SK-N-SH treated with all-trans-retinoic acid at 6 μM for 48 hours (cell line): ENCODE results near the gene GPC5.

Source experiments
- ATAC-seq: fragments of 200-7000 bp; cut with Tn5 transposase; 3 replicates; pipeline ENCODE4 v1.9.1; 2020; ENCODE audit warnings: mild to moderate bottlenecking, moderate library complexity
- ARNTL ChIP-seq: fragments of 450-650 bp; formaldehyde crosslinking; IDR thresholded peaks from 2 replicates; pipeline ENCODE4 v1.5.0; 2020; ENCODE audit warnings: low read depth, mild to moderate bottlenecking, moderate library complexity, borderline replicate concordance
- BACH2 ChIP-seq: fragments of 250-450 bp; sonication (Bioruptor Pico); IDR thresholded peaks from 2 replicates; pipeline ENCODE4 v1.9.0; 2021; ENCODE audit warnings: mild to moderate bottlenecking, borderline replicate concordance
- CREB5 ChIP-seq: fragments of 250-450 bp; sonication (Bioruptor Pico); IDR thresholded peaks from 2 replicates; pipeline ENCODE4 v1.5.1; 2020; ENCODE audit warnings: low read depth, mild to moderate bottlenecking, moderate library complexity
- CSDC2 ChIP-seq: fragments of 250-450 bp; sonication (Bioruptor Pico); IDR thresholded peaks from 2 replicates; pipeline ENCODE4 v1.5.0; 2020; ENCODE audit warnings: mild to moderate bottlenecking, moderate library complexity
- CSRNP3 ChIP-seq: fragments of 250-450 bp; sonication (Bioruptor Pico); IDR thresholded peaks from 2 replicates; pipeline ENCODE4 v1.5.1; 2021; ENCODE audit warnings: mild to moderate bottlenecking, moderate library complexity
- GLIS3 ChIP-seq: fragments of 250-450 bp; sonication (Bioruptor Pico); IDR thresholded peaks from 2 replicates; pipeline ENCODE4 v1.5.0; 2020; ENCODE audit warnings: mild to moderate bottlenecking, moderate library complexity
- ISL1 ChIP-seq: fragments of 250-450 bp; sonication (Bioruptor Pico); IDR thresholded peaks from 2 replicates; pipeline ENCODE4 v2.1.2; 2022; ENCODE audit warnings: mild to moderate bottlenecking, moderate library complexity
- OSR1 ChIP-seq: fragments of 250-450 bp; sonication (Bioruptor Pico); IDR thresholded peaks from 2 replicates; pipeline ENCODE4 v1.8.0; 2022; ENCODE audit warnings: moderate library complexity, mild to moderate bottlenecking, inconsistent platforms
- POU6F1 ChIP-seq: fragments of 250-450 bp; sonication (Bioruptor Pico); IDR thresholded peaks from 2 replicates; pipeline ENCODE4 v1.8.0; 2021; ENCODE audit warnings: low read depth, mild to moderate bottlenecking, moderate library complexity, borderline replicate concordance
- PPARA ChIP-seq: fragments of 250-450 bp; sonication (Bioruptor Pico); IDR thresholded peaks from 2 replicates; pipeline ENCODE4 v1.5.0; 2020; ENCODE audit warnings: mild to moderate bottlenecking, borderline replicate concordance
- RARB ChIP-seq: fragments of 250-450 bp; sonication (Bioruptor Pico); IDR thresholded peaks from 2 replicates; pipeline ENCODE4 v1.8.0; 2021; ENCODE audit warnings: mild to moderate bottlenecking, moderate library complexity
- SNAI2 ChIP-seq: fragments of 250-450 bp; sonication (Bioruptor Pico); IDR thresholded peaks from 2 replicates; pipeline ENCODE4 v1.5.0; 2020; ENCODE audit warnings: mild to moderate bottlenecking, moderate library complexity
- TCF4 ChIP-seq: fragments of 250-450 bp; sonication (Bioruptor Pico); IDR thresholded peaks from 2 replicates; pipeline ENCODE4 v1.8.0; 2021; ENCODE audit warnings: mild to moderate bottlenecking, moderate library complexity, borderline replicate concordance
- TOX ChIP-seq: fragments of 250-450 bp; sonication (Bioruptor Pico); IDR thresholded peaks from 2 replicates; pipeline ENCODE4 v1.8.0; 2021; ENCODE audit warnings: mild to moderate bottlenecking, moderate library complexity, borderline replicate concordance
- ZFP30 ChIP-seq: fragments of 450-650 bp; formaldehyde crosslinking; IDR thresholded peaks from 2 replicates; pipeline ENCODE4 v1.5.0; 2022; ENCODE audit warnings: mild to moderate bottlenecking, moderate library complexity
- ZNF565 ChIP-seq: fragments of 450-650 bp; formaldehyde crosslinking; conservative IDR thresholded peaks from 2 replicates; pipeline ENCODE4 v1.5.0; 2020; ENCODE audit warnings: low read depth, mild to moderate bottlenecking, moderate library complexity
- ZNF70 ChIP-seq: fragments of 450-650 bp; formaldehyde crosslinking; IDR thresholded peaks from 2 replicates; pipeline ENCODE4 v1.5.0; 2020; ENCODE audit warnings: mild to moderate bottlenecking, moderate library complexity
- TF ChIP-seq, protein P1 (sequence below): fragments of 250-450 bp; sonication (Bioruptor Pico); IDR thresholded peaks from 2 replicates; pipeline ENCODE4 v1.5.0; 2020; ENCODE audit warnings: mild to moderate bottlenecking, moderate library complexity

Gene GPC5

GRCh38 chr13:92415781-92416180, 1017.4 kb downstream of the GPC5 start:
- TF ChIP-seq ZNF70 (CRISPR knock-in tag) (no peak), ARNTL (CRISPR knock-in tag) (no peak), GLIS3 (CRISPR knock-in tag) (no peak), OSR1 (CRISPR knock-in tag) (no peak), ZNF565 (CRISPR knock-in tag) (no peak), POU6F1 (CRISPR knock-in tag) (no peak), ISL1 (CRISPR knock-in tag) (no peak), CREB5 (CRISPR knock-in tag) (no peak), BACH2 (CRISPR knock-in tag) (no peak), SNAI2 (CRISPR knock-in tag) (no peak), RARB (CRISPR knock-in tag) (no peak), CSRNP3 (CRISPR knock-in tag) (no peak), TOX (CRISPR knock-in tag) (no peak), ZFP30 (CRISPR knock-in tag) (no peak)
- ATAC-seq, result no peak

GRCh38 chr13:92418818-92419412, 1020.5 kb downstream of the GPC5 start:
- ATAC-seq, result no peak

More at GRCh38 chr13:92418818-92419412, 1020.5 kb downstream of the GPC5 start:
- TF ChIP-seq ISL1 (CRISPR knock-in tag) (no peak), TCF4 (CRISPR knock-in tag) (no peak), OSR1 (CRISPR knock-in tag) (no peak), CSRNP3 (CRISPR knock-in tag) (no peak), POU6F1 (CRISPR knock-in tag) (no peak), CSDC2 (CRISPR knock-in tag) (no peak), BACH2 (CRISPR knock-in tag) (no peak), PPARA (CRISPR knock-in tag) (no peak), ZFP30 (CRISPR knock-in tag) (no peak), RARB (CRISPR knock-in tag) (no peak)
- TF ChIP-seq, protein P1, sequence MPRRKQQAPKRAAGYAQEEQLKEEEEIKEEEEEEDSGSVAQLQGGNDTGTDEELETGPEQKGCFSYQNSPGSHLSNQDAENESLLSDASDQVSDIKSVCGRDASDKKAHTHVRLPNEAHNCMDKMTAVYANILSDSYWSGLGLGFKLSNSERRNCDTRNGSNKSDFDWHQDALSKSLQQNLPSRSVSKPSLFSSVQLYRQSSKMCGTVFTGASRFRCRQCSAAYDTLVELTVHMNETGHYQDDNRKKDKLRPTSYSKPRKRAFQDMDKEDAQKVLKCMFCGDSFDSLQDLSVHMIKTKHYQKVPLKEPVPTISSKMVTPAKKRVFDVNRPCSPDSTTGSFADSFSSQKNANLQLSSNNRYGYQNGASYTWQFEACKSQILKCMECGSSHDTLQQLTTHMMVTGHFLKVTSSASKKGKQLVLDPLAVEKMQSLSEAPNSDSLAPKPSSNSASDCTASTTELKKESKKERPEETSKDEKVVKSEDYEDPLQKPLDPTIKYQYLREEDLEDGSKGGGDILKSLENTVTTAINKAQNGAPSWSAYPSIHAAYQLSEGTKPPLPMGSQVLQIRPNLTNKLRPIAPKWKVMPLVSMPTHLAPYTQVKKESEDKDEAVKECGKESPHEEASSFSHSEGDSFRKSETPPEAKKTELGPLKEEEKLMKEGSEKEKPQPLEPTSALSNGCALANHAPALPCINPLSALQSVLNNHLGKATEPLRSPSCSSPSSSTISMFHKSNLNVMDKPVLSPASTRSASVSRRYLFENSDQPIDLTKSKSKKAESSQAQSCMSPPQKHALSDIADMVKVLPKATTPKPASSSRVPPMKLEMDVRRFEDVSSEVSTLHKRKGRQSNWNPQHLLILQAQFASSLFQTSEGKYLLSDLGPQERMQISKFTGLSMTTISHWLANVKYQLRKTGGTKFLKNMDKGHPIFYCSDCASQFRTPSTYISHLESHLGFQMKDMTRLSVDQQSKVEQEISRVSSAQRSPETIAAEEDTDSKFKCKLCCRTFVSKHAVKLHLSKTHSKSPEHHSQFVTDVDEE (CRISPR knock-in tag), result no peak
